Gastroesophageal sphincter (tissue), 3 donors: Measurements from ENCODE around the gene APOBEC3A.

Experiments used
- POLR2A ChIP-seq, 2 donors: fragments of 450-650 bp; IDR thresholded peaks; one replicate each; pipeline ENCODE4 v1.6.1; 2017; ENCODE audit warnings: antibody characterized with exemption in 2 of 2, mild to moderate bottlenecking in 2 of 2, moderate library complexity in 1 of 2
- POLR2AphosphoS5 ChIP-seq: sonication (generic); formaldehyde crosslinking; IDR thresholded peaks from one replicate; pipeline ENCODE4 v1.6.1; 2017; ENCODE audit warnings: antibody characterized with exemption
- TF ChIP-seq, protein P1 (sequence below), 4 experiments: fragments of 200-600 bp in 2 of 4; fragments of 450-650 bp in 2 of 4; sonication (generic) in 1 of 4; IDR thresholded peaks; one replicate each; pipeline ENCODE4 v1.5.1; 2017 to 2019; ENCODE audit warnings: antibody characterized with exemption in 4 of 4, mild to moderate bottlenecking in 2 of 4, moderate library complexity in 2 of 4

- TF ChIP-seq, protein P1, sequence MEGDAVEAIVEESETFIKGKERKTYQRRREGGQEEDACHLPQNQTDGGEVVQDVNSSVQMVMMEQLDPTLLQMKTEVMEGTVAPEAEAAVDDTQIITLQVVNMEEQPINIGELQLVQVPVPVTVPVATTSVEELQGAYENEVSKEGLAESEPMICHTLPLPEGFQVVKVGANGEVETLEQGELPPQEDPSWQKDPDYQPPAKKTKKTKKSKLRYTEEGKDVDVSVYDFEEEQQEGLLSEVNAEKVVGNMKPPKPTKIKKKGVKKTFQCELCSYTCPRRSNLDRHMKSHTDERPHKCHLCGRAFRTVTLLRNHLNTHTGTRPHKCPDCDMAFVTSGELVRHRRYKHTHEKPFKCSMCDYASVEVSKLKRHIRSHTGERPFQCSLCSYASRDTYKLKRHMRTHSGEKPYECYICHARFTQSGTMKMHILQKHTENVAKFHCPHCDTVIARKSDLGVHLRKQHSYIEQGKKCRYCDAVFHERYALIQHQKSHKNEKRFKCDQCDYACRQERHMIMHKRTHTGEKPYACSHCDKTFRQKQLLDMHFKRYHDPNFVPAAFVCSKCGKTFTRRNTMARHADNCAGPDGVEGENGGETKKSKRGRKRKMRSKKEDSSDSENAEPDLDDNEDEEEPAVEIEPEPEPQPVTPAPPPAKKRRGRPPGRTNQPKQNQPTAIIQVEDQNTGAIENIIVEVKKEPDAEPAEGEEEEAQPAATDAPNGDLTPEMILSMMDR (IDR thresholded peaks at IDR 0.05) = no peak
- no peak for TF ChIP-seq POLR2A (IDR thresholded peaks at IDR 0.05)
- no peak for TF ChIP-seq POLR2AphosphoS5
Measured at GRCh38 chr22:39007177-39007576, 49.8 kb downstream of the APOBEC3A start.
